ENCODE results near the gene UBXN4. TPM values are rescaled to one million over a fixed set of nuclear protein-coding genes. Genes with fewer than 3 reads are reported as not detected.

The UBXN4 gene
- total and polyA plus RNA-seq, 2 donors (not counting 3 experiments of a cell fraction or from before 2014, with no cell fraction given), result 40.8 to 108 TPM

- no peak overlapping the region for H3K9ac ChIP-seq (replicated peaks; ENCODE audit: extremely low read depth, insufficient read depth, low read length)
- no peak overlapping the region for H3K27ac ChIP-seq (ENCODE audit: insufficient read depth, low read depth, low read length)
- H3K9me1 ChIP-seq (replicated peaks; ENCODE audit: control insufficient read depth, extremely low read depth, insufficient read depth, low read length), result no peaks in the 10 kb centered on the region
- no peak overlapping the region for H3K4me3 ChIP-seq (replicated peaks in 1 of 3; ENCODE audit: insufficient read depth in 1 of 3, low read depth in 1 of 3, low read length in 3 of 3)
- TF ChIP-seq JUN (IDR thresholded peaks at IDR 0.05; ENCODE audit: borderline replicate concordance, insufficient read depth, insufficient read length, low read depth) (no peak), EZH2 (IDR thresholded peaks at IDR 0.05; ENCODE audit: borderline replicate concordance, low read depth, low read length, severe bottlenecking) (no peak), POLR2A (IDR thresholded peaks at IDR 0.05; ENCODE audit: low read depth, low read length) (no peak), CTCF (IDR thresholded peaks at IDR 0.05; ENCODE audit: extremely low read depth in 1 of 2, insufficient read depth in 1 of 2, low read depth in 1 of 2, low read length in 2 of 2) (peak; percentile 95 to 96)
- TF ChIP-seq, protein P1, sequence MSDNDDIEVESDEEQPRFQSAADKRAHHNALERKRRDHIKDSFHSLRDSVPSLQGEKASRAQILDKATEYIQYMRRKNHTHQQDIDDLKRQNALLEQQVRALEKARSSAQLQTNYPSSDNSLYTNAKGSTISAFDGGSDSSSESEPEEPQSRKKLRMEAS (IDR thresholded peaks at IDR 0.05; ENCODE audit: insufficient read depth, insufficient read length), result peak; percentile 32
- no peaks in the 10 kb centered on the region for H3K79me2 ChIP-seq (ENCODE audit: control insufficient read depth, insufficient read depth, low read length)
- BruUV-seq (replicated peaks), result no TSS peak
- H3K4me2 ChIP-seq (ENCODE audit: insufficient read depth, low read length), result no peak overlapping the region
- no peaks in the 10 kb centered on the region for H3K4me1 ChIP-seq (ENCODE audit: control insufficient read depth, extremely low read depth, insufficient read depth, low read length)
- intact Hi-C loops (cut with micrococcal nuclease) (loop anchor here (1.0 to 5.0 kb wide), 5 partner anchors 56 to 808 kb away; partner anchors contain the start of gene UBXN4), dilution Hi-C loops (cut with MboI; ENCODE audit: extremely low pct_ligation_motif_present, low sequenced_read_pairs) (no loop called here)
- H3K27me3 ChIP-seq (ENCODE audit: control insufficient read depth in 2 of 2, insufficient read depth in 2 of 2, low read length in 2 of 2), result no peaks in the 10 kb centered on the region
- no peaks in the 10 kb centered on the region for H4K20me1 ChIP-seq (replicated peaks; ENCODE audit: control insufficient read depth, extremely low read depth, insufficient read depth, low read length)
- POLR2A ChIA-PET, result no interaction called here
- H3K9me3 ChIP-seq (replicated peaks; ENCODE audit: control insufficient read depth, insufficient read depth, low read length), result no peaks in the 10 kb centered on the region
- DNase-seq (ENCODE audit: low read depth, low spot score) (peak; percentile 71), FAIRE-seq (peak; percentile 95)
- CTCF ChIA-PET, result interaction anchor here (0.6 to 5.1 kb wide), 39 partner anchors 9 to 1347 kb away, joined by 3 to 88 read pairs (median 4); partner anchors contain the start of genes MCM6, R3HDM1 and ZRANB3
- no peak overlapping the region for H2AFZ ChIP-seq (ENCODE audit: low read depth, low read length)
- no peaks in the 10 kb centered on the region for H3K36me3 ChIP-seq (ENCODE audit: control insufficient read depth in 2 of 2, extremely low read depth in 1 of 2, insufficient read depth in 2 of 2, low read length in 2 of 2)
Observed at GRCh38 chr2:135797497-135798274, 56.0 kb downstream of the UBXN4 start.

Data from endothelial cell of umbilical vein (primary cell).